PC-3 (cell line): ENCODE measurements around the gene HIGD2A. TPM values are rescaled to one million over a fixed set of nuclear protein-coding genes. Genes with fewer than 3 reads are reported as not detected.

ENCODE experiments used
- ATAC-seq: fragments of 200-7000 bp; cut with Tn5 transposase; 2 replicates; pipeline ENCODE4 v1.9.1; 2020; ENCODE audit warnings: mild to moderate bottlenecking, moderate library complexity
- BruUV-seq: library from RNA; stranded (reverse); fragments of 400-500 nt; replicated peaks from 2 replicates; lab custom pipeline; 2021; lab: Mats Ljungman, UMichigan
- CTCF ChIA-PET: fragments of 300-600 bp; sonication (Branson Sonifier 250); formaldehyde crosslinking; loops from one replicate; lab custom pipeline; 2022; ENCODE audit warnings: antibody characterized with exemption; lab: Charles Lee
- POLR2A ChIA-PET: fragments of 300-600 bp; sonication (Branson Sonifier 250); formaldehyde crosslinking; loops from one replicate; lab custom pipeline; 2022; ENCODE audit warnings: antibody characterized with exemption; ENCODE audit not compliant: unreplicated experiment; lab: Charles Lee
- DNase-seq: peaks from one replicate; pipeline ENCODE4 v3.0.0-alpha.2; 2015
- H2AFZ ChIP-seq: fragments of 300-600 bp; sonication (generic); 2 replicates; pipeline ENCODE4 v1.6.0; 2016; ENCODE audit warnings: antibody characterized with exemption, low read length
- H3F3A ChIP-seq: fragments of 300-600 bp; sonication (generic); one replicate; pipeline ENCODE4 v1.6.0; 2017; ENCODE audit warnings: antibody characterized with exemption, low read length, control low read depth, mild to moderate bottlenecking; ENCODE audit not compliant: unreplicated experiment
- H3K27ac ChIP-seq: fragments of 300-600 bp; sonication (generic); 2 replicates; pipeline ENCODE4 v1.5.1; 2016; ENCODE audit warnings: mild to moderate bottlenecking, low read length
- H3K27me3 ChIP-seq: fragments of 300-600 bp; sonication (generic); 2 replicates; pipeline ENCODE4 v1.6.1; 2016; ENCODE audit warnings: low read length, mixed read lengths
- H3K36me3 ChIP-seq: fragments of 300-600 bp; sonication (generic); 2 replicates; pipeline ENCODE4 v1.6.1; 2016; ENCODE audit warnings: low read depth, mixed run types, low read length, mixed read lengths
- H3K4me1 ChIP-seq: fragments of 300-600 bp; sonication (generic); 2 replicates; pipeline ENCODE4 v1.5.1; 2016; ENCODE audit warnings: low read length; ENCODE audit not compliant: insufficient read depth
- H3K4me2 ChIP-seq: fragments of 300-600 bp; sonication (generic); 2 replicates; pipeline ENCODE4 v1.6.0; 2016; ENCODE audit warnings: low read length
- H3K4me3 ChIP-seq: fragments of 300-600 bp; sonication (generic); 2 replicates; pipeline ENCODE4 v1.5.1; 2016; ENCODE audit warnings: mild to moderate bottlenecking, low read length, mixed read lengths
- H3K79me2 ChIP-seq: fragments of 300-600 bp; sonication (generic); 2 replicates; pipeline ENCODE4 v1.6.1; 2017; ENCODE audit warnings: low read length, mixed read lengths
- H3K9ac ChIP-seq: fragments of 300-600 bp; sonication (generic); 2 replicates; pipeline ENCODE4 v1.6.0; 2016; ENCODE audit warnings: mild to moderate bottlenecking, low read length
- H3K9me2 ChIP-seq: fragments of 300-600 bp; sonication (generic); replicated peaks from 2 replicates; pipeline ENCODE4 v1.6.1; 2016; ENCODE audit warnings: mixed run types, low read length, mixed read lengths
- H3K9me3 ChIP-seq: fragments of 300-600 bp; sonication (generic); 2 replicates; pipeline ENCODE4 v1.6.1; 2016; ENCODE audit warnings: low read length, mixed read lengths
- H4K20me1 ChIP-seq: fragments of 300-600 bp; sonication (generic); 2 replicates; pipeline ENCODE4 v1.6.1; 2016; ENCODE audit warnings: low read length, mixed read lengths
- CTCF ChIP-seq: fragments of 300-600 bp; sonication (generic); conservative IDR thresholded peaks from 2 replicates; pipeline ENCODE4 v1.5.1; 2017; ENCODE audit warnings: antibody characterized with exemption, low read depth, mild to moderate bottlenecking, low read length
- EZH2 ChIP-seq: fragments of 300-600 bp; sonication (generic); IDR thresholded peaks from one replicate; pipeline ENCODE4 v1.6.1; 2017; ENCODE audit warnings: antibody characterized with exemption, mild to moderate bottlenecking, low read length; ENCODE audit not compliant: unreplicated experiment
- EZH2phosphoT487 ChIP-seq: fragments of 300-600 bp; sonication (generic); IDR thresholded peaks from 2 replicates; pipeline ENCODE4 v1.6.1; 2018; ENCODE audit warnings: mild to moderate bottlenecking, antibody characterized with exemption, low read length, borderline replicate concordance
- intact Hi-C: fragments of 100-400 bp; cut with micrococcal nuclease; formaldehyde crosslinking; loops from 2 replicates; pipeline ENCODE4 v1.9.0; 2023
- total RNA-seq: library from RNA; depleted of rRNA; stranded (reverse); fragments of >200 nt; gene quantifications from 2 replicates; pipeline ENCODE4 v1.2.3, GENCODE V29; 2014

HIGD2A gene
- total RNA-seq, 1 experiment from 2014 or later = 174 TPM

- no peak for ATAC-seq
- Histone ChIP-seq H3K27me3 (no peaks in the 10 kb centered on the region), H2AFZ (no peak overlapping the region), H3K9me2 (no peaks in the 10 kb centered on the region), H3K4me2 (no peak overlapping the region), H3K27ac (no peak overlapping the region), H3K9ac (no peak overlapping the region), H4K20me1 (no peaks in the 10 kb centered on the region), H3K4me3 (no peak overlapping the region), H3K36me3 (no peaks in the 10 kb centered on the region), H3K9me3 (no peaks in the 10 kb centered on the region), H3K4me1 (no peaks in the 10 kb centered on the region), H3F3A (no peaks in the 10 kb centered on the region), H3K79me2 (no peaks in the 10 kb centered on the region)
- ChIA-PET CTCF (no interaction called here), POLR2A (no interaction called here)
- BruUV-seq = no TSS peak
- no peak for TF ChIP-seq EZH2phosphoT487
- no peak for TF ChIP-seq EZH2
- no peak for TF ChIP-seq CTCF
- DNase-seq = no peak
- intact Hi-C loops = no loop called here
Observed at GRCh38 chr5:176368726-176369125, 19.8 kb upstream of the HIGD2A start.

GRCh38 chr5:176369934-176370711 lies 18.4 kb upstream of the HIGD2A start:
- no peaks in the 10 kb centered on the region for H3K79me2 ChIP-seq
- DNase-seq (no peak), ATAC-seq (no peak)
- no peak overlapping the region for H3K4me2 ChIP-seq
- no peak overlapping the region for H3K4me3 ChIP-seq
- TF ChIP-seq CTCF (no peak), EZH2phosphoT487 (no peak), EZH2 (no peak)
- BruUV-seq = no TSS peak
- no peak overlapping the region for H3K9ac ChIP-seq
- no peaks in the 10 kb centered on the region for H3K9me2 ChIP-seq
- H3K27me3 ChIP-seq = no peaks in the 10 kb centered on the region
- H3K27ac ChIP-seq = no peak overlapping the region
- ChIA-PET CTCF (no interaction called here), POLR2A (no interaction called here)
- no peaks in the 10 kb centered on the region for H3K4me1 ChIP-seq
- no peaks in the 10 kb centered on the region for H3K9me3 ChIP-seq
- no peak overlapping the region for H2AFZ ChIP-seq
- intact Hi-C loops = no loop called here
- no peaks in the 10 kb centered on the region for H3K36me3 ChIP-seq
- H3F3A ChIP-seq = no peaks in the 10 kb centered on the region
- H4K20me1 ChIP-seq = no peaks in the 10 kb centered on the region
